Measurements from ENCODE around the gene SNUPN. TPM values are rescaled to one million over a fixed set of nuclear protein-coding genes. Genes with fewer than 3 reads are reported as not detected.

The SNUPN gene
- total and polyA plus RNA-seq, 10 of the 15 experiments (the other 5 are each of a cell fraction or from before 2014, with no cell fraction given), result 19.0 to 50.3 (median 32.5) TPM

- TF ChIP-seq ZNF207 (IDR thresholded peaks at IDR 0.05; ENCODE audit: borderline replicate concordance), result no peak
- no peak for TF ChIP-seq HDGF (IDR thresholded peaks at IDR 0.05)
- no peak for TF ChIP-seq ZBTB40 (IDR thresholded peaks at IDR 0.05; ENCODE audit: borderline replicate concordance)
- TF ChIP-seq DPF2 (IDR thresholded peaks at IDR 0.05), result no peak
- TF ChIP-seq MEF2A (IDR thresholded peaks at IDR 0.05; ENCODE audit: insufficient read depth, low read depth, low read length), result no peak
- TF ChIP-seq SREBF2 (IDR thresholded peaks at IDR 0.05; ENCODE audit: low read length), result no peak
- no peak for TF ChIP-seq SRF (IDR thresholded peaks at IDR 0.05; ENCODE audit: low read depth in 2 of 2, low read length in 2 of 2)
- TF ChIP-seq ZBED1 (IDR thresholded peaks at IDR 0.05; ENCODE audit: borderline replicate concordance), result no peak; the same call in 1 of the 2 replicates
- TF ChIP-seq ETV6 (conservative IDR thresholded peaks at IDR 0.05 in 1 of 2, IDR thresholded peaks at IDR 0.05 in 1 of 2; ENCODE audit: borderline replicate concordance in 1 of 2, low read depth in 1 of 2), result no peak
- TF ChIP-seq STAT3 (IDR thresholded peaks at IDR 0.05; ENCODE audit: low read depth, low read length), result no peak
- no peak for TF ChIP-seq FOS (IDR thresholded peaks at IDR 0.05; ENCODE audit: borderline replicate concordance, extremely low read depth, insufficient read length)
- no peak for TF ChIP-seq KDM1A (IDR thresholded peaks at IDR 0.05; ENCODE audit: borderline replicate concordance)
- no peak for TF ChIP-seq BACH1 (IDR thresholded peaks at IDR 0.05; ENCODE audit: borderline replicate concordance)
- TF ChIP-seq IKZF2 (IDR thresholded peaks at IDR 0.05), result peak in 1 of 2 experiments; percentile 28; a peak in 1 of 4 replicates
- TF ChIP-seq TCF7 (IDR thresholded peaks at IDR 0.05; ENCODE audit: borderline replicate concordance), result no peak
- TF ChIP-seq NFYA (IDR thresholded peaks at IDR 0.05; ENCODE audit: borderline replicate concordance, low read depth, low read length), result no peak
- TF ChIP-seq CBFB (IDR thresholded peaks at IDR 0.05; ENCODE audit: low read depth), result no peak
- TF ChIP-seq KLF5 (IDR thresholded peaks at IDR 0.05; ENCODE audit: partially characterized antibody), result no peak
- no peak for TF ChIP-seq BRCA1 (IDR thresholded peaks at IDR 0.05; ENCODE audit: low read depth, low read length)
- TF ChIP-seq POLR2AphosphoS5 (IDR thresholded peaks at IDR 0.05; ENCODE audit: low read length), result no peak
- TF ChIP-seq IRF3 (IDR thresholded peaks at IDR 0.05), result no peak
- TF ChIP-seq SREBF1 (IDR thresholded peaks at IDR 0.05; ENCODE audit: low read length), result peak; percentile 37; the same call in 1 of the 2 replicates
- peak; percentile 26; the same call in 1 of the 2 replicates for TF ChIP-seq NFIC (IDR thresholded peaks at IDR 0.05; ENCODE audit: low read depth, low read length)
- TF ChIP-seq MLLT1 (IDR thresholded peaks at IDR 0.05), result 0 out of 2 replicates have a peak, but pooled peaks have one; percentile 20
- no peak for TF ChIP-seq POU2F2 (IDR thresholded peaks at IDR 0.05; ENCODE audit: borderline replicate concordance, low read depth, low read length)
These were observed 15.1 kb upstream of the SNUPN start (continued) for GRCh38 chr15:75640483-75641178.
